ENCODE results near the gene RBCK1.

Gene RBCK1

GRCh38 chr20:402898-403581, 5.1 kb upstream of the RBCK1 start:
- H3K4me3 ChIP-seq (ENCODE audit: low read depth, low read length) = no peak overlapping the region
- TF ChIP-seq CTCF (IDR thresholded peaks at IDR 0.05; ENCODE audit: low read depth, low read length) = no peak

- no peak for TF ChIP-seq CTCF (IDR thresholded peaks at IDR 0.05; ENCODE audit: low read depth, low read length)
- H3K4me3 ChIP-seq (ENCODE audit: low read depth, low read length) = no peak overlapping the region
Measured at GRCh38 chr20:403582-403957, 4.5 kb upstream of the RBCK1 start.

- no peak for TF ChIP-seq CTCF (IDR thresholded peaks at IDR 0.05; ENCODE audit: low read depth, low read length)
- H3K4me3 ChIP-seq (ENCODE audit: low read depth, low read length) = no peak overlapping the region
Measured at GRCh38 chr20:404088-404487, 4.0 kb upstream of the RBCK1 start.

- TF ChIP-seq CTCF (IDR thresholded peaks at IDR 0.05; ENCODE audit: low read depth, low read length) = no peak
- H3K4me3 ChIP-seq (ENCODE audit: low read depth, low read length) = peak overlapping the region; percentile 98
Measured at GRCh38 chr20:406200-407132, 1.6 kb upstream of the RBCK1 start.

- no peak for TF ChIP-seq CTCF (IDR thresholded peaks at IDR 0.05; ENCODE audit: low read depth, low read length)
Measured at GRCh38 chr20:407133-407952, 756 bp upstream of the RBCK1 start.

GRCh38 chr20:408843-409696, 971 bp downstream of the RBCK1 start:
- TF ChIP-seq CTCF (IDR thresholded peaks at IDR 0.05; ENCODE audit: low read depth, low read length) = no peak
- peak overlapping the region; percentile 98 for H3K4me3 ChIP-seq (ENCODE audit: low read depth, low read length)

More at GRCh38 chr20:407133-407952, 756 bp upstream of the RBCK1 start:
- peak overlapping the region; percentile 98 for H3K4me3 ChIP-seq (ENCODE audit: low read depth, low read length)

Data from WI38 (cell line).